ENCODE results near the gene MATN4.

MATN4 gene

DNA sequence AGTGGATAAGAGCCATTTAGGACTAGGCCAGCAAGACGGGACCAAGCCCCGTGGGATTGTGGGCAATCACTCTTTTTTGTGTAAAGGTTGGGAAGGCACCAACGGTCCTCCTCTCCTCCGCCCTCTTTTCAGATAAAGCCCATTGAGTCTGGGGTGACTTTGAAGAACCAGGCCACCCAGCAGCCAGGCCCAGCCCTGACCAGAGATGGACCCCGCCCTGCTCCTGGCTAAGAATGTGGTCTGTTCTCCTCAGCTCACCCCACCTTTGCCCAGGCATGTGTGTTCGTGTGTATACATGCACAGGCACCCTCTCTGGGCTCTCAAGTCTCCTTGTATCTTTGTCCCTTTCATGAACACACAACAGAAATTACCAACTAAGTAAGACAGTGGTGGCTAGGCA lies 31.0 kb upstream of the MATN4 start:
- TF ChIP-seq, protein P1, sequence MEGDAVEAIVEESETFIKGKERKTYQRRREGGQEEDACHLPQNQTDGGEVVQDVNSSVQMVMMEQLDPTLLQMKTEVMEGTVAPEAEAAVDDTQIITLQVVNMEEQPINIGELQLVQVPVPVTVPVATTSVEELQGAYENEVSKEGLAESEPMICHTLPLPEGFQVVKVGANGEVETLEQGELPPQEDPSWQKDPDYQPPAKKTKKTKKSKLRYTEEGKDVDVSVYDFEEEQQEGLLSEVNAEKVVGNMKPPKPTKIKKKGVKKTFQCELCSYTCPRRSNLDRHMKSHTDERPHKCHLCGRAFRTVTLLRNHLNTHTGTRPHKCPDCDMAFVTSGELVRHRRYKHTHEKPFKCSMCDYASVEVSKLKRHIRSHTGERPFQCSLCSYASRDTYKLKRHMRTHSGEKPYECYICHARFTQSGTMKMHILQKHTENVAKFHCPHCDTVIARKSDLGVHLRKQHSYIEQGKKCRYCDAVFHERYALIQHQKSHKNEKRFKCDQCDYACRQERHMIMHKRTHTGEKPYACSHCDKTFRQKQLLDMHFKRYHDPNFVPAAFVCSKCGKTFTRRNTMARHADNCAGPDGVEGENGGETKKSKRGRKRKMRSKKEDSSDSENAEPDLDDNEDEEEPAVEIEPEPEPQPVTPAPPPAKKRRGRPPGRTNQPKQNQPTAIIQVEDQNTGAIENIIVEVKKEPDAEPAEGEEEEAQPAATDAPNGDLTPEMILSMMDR (conservative IDR thresholded peaks at IDR 0.05) = no peak
- peak overlapping the region; percentile 92; the same call in 1 of the 2 replicates for H3K27ac ChIP-seq

DNA sequence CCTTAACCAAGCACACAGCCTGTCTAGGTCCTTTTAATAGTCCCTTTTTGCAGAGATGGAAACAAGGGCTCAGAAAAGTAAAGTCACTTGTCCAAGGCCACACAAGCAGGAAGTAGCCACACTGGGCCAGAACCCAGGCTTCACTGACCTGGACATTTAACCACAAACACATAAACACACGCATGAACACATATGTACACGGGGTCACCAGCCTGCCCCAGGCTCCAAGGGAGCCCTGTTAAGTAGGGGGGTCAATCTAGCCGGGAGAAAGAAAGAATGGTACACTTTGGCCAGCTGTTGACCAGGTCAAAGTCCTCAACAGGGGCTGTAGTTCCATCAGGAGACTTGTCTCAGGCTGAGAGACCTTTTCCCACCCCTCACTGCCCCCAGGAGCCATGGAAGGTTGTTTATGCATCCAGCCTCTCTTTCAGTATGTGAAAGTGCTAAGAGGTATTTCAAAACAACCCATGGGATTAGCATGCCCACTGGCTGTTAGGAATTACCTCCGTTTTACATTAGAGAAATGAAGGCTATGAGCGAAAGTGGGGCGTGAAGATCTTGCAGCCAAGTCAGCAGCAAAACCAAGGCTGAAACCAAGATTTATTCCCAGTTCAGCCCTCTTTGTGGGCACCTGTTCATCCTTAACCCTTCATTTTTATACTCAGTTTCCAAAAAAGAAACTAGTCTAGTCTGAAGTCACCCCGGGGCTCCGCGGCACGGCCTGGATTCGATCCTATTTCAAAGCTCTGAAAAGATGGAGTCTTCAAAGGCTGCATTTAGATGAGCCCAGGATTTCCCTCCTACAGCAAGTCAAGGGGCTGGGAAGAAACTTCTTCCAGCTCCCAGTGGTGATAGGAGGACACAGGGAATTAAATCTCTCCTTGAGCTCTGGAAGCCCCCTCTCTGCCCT lies 30.3 kb upstream of the MATN4 start:
- H3K27ac ChIP-seq = no peak overlapping the region
- TF ChIP-seq, protein P1 (conservative IDR thresholded peaks at IDR 0.05) = no peak

DNA sequence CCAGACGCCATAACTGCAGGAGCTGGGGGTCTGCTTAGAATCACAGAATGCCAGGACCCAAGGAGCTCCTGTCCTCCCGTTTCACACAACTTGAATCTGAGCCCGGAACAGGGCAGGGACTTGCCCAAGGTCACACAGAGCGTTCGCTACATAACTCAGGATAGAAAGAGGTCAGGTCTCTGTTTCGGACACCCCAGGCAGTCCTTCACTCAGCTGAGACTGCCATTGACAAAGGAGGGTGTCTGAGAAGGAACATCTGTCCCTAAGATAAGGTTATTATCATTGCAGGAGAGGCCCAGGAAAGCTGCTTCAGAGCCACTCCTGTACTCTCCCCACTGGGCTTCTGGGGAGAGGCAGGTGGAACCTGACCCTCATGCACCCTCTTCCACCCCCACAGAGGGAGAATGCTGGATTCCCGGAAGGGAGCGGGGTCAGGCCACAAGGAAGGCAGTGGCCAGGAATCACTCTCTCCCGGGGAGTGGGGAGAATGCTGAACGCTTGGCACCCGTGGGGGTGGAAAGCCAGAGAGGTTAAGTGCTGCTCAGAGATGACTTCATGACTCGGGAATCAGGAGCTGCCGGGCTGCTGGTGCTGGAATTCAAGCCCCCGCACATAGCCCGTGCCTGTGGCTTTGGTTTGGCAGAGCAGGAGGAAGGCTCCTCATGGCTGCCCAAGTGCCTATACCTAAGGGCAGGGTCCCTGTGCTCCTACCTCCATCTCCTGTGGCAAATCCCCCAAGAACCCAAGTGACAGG lies 29.4 kb upstream of the MATN4 start:
- H3K27ac ChIP-seq = no peak overlapping the region
- TF ChIP-seq, protein P1 (conservative IDR thresholded peaks at IDR 0.05) = no peak

DNA sequence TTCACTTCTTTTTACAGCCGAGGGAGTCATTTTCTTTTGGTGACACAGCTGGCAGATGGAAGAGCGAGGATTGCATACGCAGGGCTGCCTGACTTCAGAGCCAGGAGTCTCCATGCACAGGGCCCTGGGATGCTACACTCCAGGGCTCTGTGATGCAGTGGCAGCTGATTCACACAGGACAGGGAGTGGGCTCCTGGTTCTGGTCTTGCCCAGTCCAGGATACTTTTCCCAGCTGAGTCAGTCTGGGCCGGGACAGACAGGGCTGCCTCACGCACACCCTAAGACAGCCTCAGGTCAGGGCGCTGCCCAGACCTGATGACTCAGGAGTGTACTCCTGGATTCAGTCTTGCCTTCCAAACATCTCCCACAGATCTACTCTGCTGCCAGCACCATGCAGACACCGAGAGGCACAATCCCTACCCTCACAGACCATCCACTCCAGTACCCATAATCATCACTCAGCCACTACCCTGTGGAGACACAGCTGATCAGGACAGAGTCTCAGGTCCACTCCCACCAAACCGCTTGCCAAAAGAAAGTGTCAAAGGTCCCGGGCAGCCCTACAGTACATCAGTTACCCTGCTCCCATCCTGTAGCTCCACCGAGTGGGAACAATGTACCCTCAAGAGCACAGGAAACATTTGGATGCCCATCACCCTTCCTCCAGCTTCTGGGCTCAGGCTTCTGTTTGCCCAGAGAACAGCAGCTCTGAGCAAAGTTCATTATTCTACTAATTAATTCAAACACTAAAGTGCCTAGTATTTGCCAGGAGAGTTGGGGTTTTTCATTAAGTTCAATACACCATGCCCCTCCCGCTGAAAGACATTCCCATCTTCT lies 28.6 kb upstream of the MATN4 start:
- TF ChIP-seq, protein P1 (conservative IDR thresholded peaks at IDR 0.05) = no peak
- H3K27ac ChIP-seq = no peak overlapping the region

- peak overlapping the region; percentile 64 for H3K27ac ChIP-seq
- TF ChIP-seq, protein P1 (conservative IDR thresholded peaks at IDR 0.05) = no peak
These were observed 22.4 kb upstream of the MATN4 start for GRCh38 chr20:45330476-45330875.

DNA sequence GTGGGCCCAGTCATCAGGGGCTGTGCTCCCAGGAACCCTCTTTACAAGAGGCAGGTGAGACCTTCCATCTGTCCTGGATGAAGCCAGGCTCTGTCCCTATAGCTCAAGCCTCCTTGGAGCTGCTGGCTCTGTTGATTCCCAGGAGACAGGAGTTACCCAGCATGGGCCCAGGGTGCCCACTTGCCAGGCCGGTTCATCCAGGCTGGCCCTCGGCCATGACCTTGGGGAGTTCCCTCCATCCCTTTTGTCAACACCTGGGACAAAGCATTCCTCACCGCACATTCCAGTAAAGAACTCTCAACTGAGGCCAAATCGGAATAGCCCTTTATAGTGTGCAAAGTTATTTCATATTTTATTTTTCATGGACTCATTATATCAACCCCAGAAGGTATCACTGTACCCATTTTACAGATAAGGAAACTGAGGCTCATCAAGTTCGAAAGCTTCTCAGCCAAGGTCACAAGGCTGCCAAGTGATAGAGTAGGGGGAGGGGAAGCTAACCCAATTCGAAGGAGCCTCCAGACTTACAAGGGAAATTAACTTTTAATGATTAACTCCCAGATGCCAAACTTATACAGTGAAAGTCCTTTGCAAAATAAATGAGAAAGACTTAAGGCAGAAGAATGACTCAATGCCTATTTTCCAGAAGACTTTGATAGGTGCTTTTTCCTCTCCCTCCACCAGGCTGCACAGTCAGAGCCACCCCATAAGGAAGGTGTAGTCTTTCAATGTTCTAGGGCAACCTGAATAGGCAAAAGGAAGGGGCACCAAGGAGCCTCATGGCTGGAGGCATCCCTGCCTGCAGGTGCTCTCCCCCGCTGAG lies 21.6 kb upstream of the MATN4 start:
- TF ChIP-seq, protein P1 (conservative IDR thresholded peaks at IDR 0.05) = no peak
- peak overlapping the region; percentile 64 for H3K27ac ChIP-seq

Measured in VCaP (cell line).